ENCODE measurements around the gene RAP1GAP.

RAP1GAP gene

DNA sequence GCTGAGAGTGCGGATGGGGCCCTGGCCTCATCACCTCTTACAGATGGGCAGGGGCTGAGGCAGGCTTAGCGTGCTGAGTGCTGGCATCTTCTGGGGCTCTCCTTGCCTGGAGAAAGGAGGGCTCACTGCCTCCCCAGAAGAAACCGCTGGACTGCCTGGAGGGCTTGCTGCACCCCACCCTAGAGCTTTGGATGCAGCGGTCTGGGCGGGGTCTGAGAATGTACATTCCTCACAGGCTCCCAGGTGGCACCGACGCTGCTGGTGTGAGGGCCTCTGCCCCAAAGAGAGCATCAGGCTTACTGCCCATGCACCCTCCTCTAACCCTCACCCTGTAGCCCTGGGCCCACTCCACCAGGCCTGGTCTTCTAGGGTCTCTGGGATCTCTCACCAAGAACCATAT is 51.1 kb downstream of the RAP1GAP start:
- Histone ChIP-seq H3K9me3 (no peaks in the 10 kb centered on the region), H3K36me3 (replicated peaks) (no peaks in the 10 kb centered on the region), H3K4me3 (no peak overlapping the region), H3K27me3 (ENCODE audit: low read depth) (no peaks in the 10 kb centered on the region), H3K4me1 (no peaks in the 10 kb centered on the region)
- in situ Hi-C loops (cut with MboI; ENCODE audit: low sequenced_read_pairs), result no loop called here
- DNase-seq (ENCODE audit: low spot score in 2 of 2), result no peak

DNA sequence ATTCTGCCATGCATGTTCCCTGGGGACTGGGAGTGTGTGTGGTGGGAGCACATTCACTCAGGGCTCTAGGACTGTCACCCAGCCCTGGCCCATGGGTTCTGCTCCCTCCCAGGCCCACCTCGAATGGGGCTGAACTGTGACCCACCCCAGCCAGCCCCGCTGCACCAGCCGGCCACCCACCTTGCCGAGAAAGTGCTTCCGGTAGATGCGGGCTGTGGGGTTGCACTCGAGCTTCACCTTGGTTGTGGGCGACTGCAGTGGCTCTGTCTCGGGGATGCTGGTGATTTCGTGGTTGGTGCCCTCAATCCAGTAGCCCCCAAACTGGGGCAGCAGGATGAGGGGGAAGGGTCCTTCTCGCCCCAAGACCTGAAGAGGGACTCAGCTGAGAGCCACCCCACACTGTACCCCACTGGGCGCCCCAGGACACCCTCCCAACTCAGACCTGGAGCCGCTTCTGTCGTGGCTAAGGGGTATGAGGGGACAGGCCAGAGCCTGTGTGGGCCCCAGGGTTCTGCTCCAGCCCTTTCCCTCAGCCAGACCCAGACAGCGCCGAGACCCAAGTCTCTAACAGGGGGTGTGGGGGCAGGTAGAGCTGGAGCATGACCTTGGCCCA is 51.9 kb downstream of the RAP1GAP start:
- Histone ChIP-seq H3K4me1 (no peaks in the 10 kb centered on the region), H3K4me3 (no peak overlapping the region), H3K36me3 (replicated peaks) (no peaks in the 10 kb centered on the region), H3K9me3 (no peaks in the 10 kb centered on the region), H3K27me3 (ENCODE audit: low read depth) (no peaks in the 10 kb centered on the region)
- in situ Hi-C loops (cut with MboI; ENCODE audit: low sequenced_read_pairs), result no loop called here
- no peak for DNase-seq (ENCODE audit: low spot score in 2 of 2)

DNA sequence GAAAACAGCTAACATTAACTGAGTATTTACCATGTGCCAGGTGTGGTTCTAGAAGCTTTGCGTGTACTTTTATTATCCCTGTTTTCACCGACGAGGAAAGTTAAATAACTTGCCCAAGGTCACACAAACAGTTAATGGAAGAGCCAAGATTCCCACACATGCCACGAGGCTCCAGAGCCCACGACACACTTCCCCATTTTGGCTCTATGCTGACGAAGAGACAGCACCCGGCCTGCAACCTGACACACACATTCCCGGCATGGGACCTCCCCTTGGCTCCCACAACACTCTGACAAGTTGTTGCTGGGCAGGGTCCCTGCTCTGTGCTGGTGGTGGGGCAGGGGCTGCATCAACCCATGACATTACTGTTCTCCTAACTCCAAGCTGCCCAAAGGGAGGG is 52.8 kb downstream of the RAP1GAP start:
- in situ Hi-C loops (cut with MboI; ENCODE audit: low sequenced_read_pairs), result no loop called here
- H3K4me1 ChIP-seq, result no peaks in the 10 kb centered on the region
- H3K9me3 ChIP-seq, result no peaks in the 10 kb centered on the region
- no peaks in the 10 kb centered on the region for H3K27me3 ChIP-seq (ENCODE audit: low read depth)
- H3K4me3 ChIP-seq, result no peak overlapping the region
- H3K36me3 ChIP-seq (replicated peaks), result no peaks in the 10 kb centered on the region
- DNase-seq (ENCODE audit: low spot score in 2 of 2), result no peak

DNA sequence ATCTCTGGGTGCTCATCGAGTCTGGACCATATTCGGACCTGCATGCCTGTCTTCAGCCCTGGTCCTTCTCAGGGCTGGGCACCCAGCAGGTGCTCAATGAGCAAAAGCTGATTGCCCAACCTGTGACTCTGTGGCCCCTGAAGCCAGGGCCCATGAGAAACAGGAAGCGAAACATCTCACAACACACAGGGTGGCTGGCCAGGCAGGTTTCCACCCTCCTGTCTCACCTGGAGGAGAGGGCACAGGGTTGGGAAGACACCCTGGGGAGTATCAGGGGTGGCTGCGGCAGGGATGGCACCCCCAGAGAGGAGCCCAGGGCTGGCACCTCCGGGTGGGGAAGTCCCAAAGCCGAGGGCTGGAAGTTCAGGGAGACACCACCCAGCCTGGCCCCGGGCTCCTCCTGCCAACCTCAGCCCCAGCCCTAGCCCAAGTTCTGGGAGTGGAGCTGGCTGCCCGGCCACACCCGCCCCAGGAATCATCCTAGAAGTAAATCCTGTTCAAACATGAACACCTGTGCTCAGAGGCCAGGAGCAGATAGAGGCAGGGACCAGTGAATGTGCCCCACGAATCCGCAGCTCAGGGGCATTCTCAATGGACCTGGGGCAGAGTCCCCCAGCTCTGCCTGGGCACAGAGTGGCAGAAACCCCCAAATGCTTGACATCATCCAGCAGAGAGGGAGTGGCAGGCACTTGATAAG is 54.6 kb downstream of the RAP1GAP start:
- H3K36me3 ChIP-seq (replicated peaks), result no peaks in the 10 kb centered on the region

DNA sequence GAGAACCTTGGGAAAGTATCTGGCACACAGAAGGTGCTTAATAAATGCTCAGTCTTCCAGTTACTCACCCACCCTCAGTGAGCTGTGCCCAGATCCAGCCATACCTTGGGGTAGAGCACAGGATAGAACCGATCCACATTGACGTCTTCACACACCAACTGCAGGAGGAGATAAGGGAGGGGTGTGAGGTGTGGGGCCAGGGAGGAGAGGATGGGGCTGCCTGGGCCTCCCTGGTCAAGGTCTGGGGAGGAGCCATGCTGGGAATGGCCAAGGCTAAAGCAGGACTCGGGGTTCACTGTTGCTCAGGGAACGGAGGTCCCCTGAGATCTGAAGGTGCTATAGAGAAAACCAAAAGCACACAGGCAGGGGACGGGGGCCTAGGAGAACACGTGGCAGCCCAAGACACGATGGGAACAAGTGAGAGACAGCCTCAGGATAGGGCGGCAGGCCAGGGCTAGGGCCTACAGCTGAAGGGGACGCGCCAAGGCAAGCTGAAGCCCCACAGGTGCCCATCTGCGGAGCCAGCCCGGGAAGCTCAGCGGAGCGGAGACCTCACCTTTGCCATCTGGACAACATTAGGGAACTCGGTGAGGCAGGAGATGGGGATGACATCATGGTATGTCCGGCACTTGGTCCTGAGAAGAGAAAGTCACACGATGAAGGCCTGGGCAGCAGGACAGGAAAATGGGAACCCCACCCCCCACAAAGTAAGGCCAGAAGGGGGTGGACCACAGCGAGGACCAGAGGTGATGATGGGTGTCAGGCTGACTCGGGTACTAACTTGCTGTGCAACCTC is 55.9 kb downstream of the RAP1GAP start:
- H3K27me3 ChIP-seq (ENCODE audit: low read depth), result no peaks in the 10 kb centered on the region
- H3K4me3 ChIP-seq, result no peak overlapping the region
- no peaks in the 10 kb centered on the region for H3K36me3 ChIP-seq (replicated peaks)
- in situ Hi-C loops (cut with MboI; ENCODE audit: low sequenced_read_pairs), result no loop called here
- H3K4me1 ChIP-seq, result peaks cover under 1% of the 10 kb centered on the region; the same call in 1 of the 2 replicates
- H3K9me3 ChIP-seq, result no peaks in the 10 kb centered on the region
- DNase-seq (ENCODE audit: low spot score in 2 of 2), result no peak

More for the DNA sequence above, 54.6 kb downstream of the RAP1GAP start:
- no peak overlapping the region for H3K4me3 ChIP-seq
- no peaks in the 10 kb centered on the region for H3K27me3 ChIP-seq (ENCODE audit: low read depth)
- in situ Hi-C loops (cut with MboI; ENCODE audit: low sequenced_read_pairs), result no loop called here
- no peaks in the 10 kb centered on the region for H3K4me1 ChIP-seq
- H3K9me3 ChIP-seq, result no peaks in the 10 kb centered on the region
- DNase-seq (ENCODE audit: low spot score in 2 of 2), result no peak

DNA sequence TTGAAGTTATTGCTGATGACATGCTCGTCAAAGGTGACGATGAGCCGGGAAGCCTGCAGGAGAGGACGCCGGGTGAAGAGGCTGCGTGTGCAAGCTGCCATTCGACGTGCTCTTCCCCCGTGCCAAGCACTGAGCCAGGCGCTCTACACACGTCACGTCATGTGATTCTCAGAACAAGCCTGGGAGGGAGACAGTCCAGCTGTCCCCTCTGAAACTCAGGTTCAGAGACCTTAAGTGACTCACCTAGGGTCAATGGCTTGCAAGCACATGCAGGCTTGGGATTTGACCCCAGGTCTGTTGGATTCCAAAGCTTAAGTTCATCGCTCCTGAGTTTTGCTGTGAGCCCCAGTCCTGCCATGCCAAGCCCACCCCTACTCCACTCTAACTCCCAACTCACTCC is 57.1 kb downstream of the RAP1GAP start:
- Histone ChIP-seq H3K36me3 (replicated peaks) (no peaks in the 10 kb centered on the region), H3K4me3 (no peak overlapping the region), H3K27me3 (ENCODE audit: low read depth) (no peaks in the 10 kb centered on the region), H3K4me1 (peaks cover 7% of the 10 kb centered on the region; the same call in 1 of the 2 replicates), H3K9me3 (no peaks in the 10 kb centered on the region)
- in situ Hi-C loops (cut with MboI; ENCODE audit: low sequenced_read_pairs), result no loop called here
- no peak for DNase-seq (ENCODE audit: low spot score in 2 of 2)

DNA sequence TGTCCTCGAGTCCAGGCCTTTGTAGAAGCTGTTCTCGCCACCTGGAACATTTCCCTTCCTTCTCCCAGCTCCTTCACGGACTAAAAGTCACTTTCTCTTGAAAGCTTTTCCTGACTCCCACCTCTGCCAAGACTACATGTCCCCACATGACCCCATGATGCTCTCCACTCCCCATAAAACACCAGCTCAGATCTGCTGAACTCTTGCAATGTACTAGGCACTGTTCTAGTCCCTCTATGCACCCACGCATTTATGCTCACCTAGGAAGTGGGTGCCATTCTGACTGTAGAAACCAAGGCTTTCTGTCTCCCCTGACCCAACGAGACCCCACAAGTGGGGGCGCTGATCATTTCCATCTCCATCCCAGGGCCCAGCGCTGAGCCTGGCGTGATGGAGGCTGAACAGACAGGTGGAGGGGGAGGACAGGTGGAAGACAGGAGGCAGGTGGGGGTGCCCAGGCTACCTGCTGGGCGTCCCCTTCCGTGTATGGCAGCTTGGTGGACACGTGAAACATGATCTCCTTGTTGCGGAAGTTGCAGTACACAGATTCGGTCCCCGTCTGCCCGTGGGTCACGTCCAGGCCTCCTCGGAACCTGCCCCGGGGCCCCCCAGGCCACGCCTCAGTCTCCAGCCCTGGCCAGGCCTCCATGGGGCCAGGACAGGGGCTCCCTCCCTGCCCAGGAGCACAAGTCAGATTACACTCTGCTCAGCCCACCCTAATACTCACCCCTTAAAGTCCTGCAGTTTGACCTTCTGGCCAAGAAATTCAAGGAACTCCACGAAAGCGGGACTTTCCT is 58.0 kb downstream of the RAP1GAP start:
- H3K4me1 ChIP-seq, result peaks cover 7% of the 10 kb centered on the region; the same call in 1 of the 2 replicates
- in situ Hi-C loops (cut with MboI; ENCODE audit: low sequenced_read_pairs), result no loop called here

DNA sequence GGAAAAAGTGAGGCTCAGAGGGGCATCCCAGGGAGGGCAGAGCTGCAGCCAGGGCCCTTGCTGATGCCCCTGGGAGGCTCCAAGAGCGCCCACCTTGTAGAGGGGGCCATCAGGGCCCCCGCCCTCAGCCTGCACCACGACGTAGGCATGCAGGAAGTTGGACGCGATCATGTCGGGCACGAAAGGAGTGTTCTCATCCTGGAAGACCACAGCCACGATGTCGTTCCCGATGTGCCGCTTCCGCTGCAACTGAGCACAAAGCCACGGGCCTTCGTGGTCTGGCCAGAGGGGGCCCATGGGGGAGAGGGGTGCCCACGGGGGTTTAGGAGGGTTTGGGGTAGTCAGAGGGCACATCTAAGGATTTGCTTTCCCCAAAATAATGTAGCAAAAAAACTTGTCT is 59.1 kb downstream of the RAP1GAP start:
- Histone ChIP-seq H3K4me3 (no peak overlapping the region), H3K9me3 (no peaks in the 10 kb centered on the region), H3K36me3 (replicated peaks) (no peaks in the 10 kb centered on the region), H3K4me1 (peaks cover 7% of the 10 kb centered on the region; the same call in 1 of the 2 replicates), H3K27me3 (ENCODE audit: low read depth) (no peaks in the 10 kb centered on the region)
- DNase-seq (ENCODE audit: low spot score in 2 of 2), result no peak
- in situ Hi-C loops (cut with MboI; ENCODE audit: low sequenced_read_pairs), result no loop called here

More for the DNA sequence above, 58.0 kb downstream of the RAP1GAP start:
- no peaks in the 10 kb centered on the region for H3K36me3 ChIP-seq (replicated peaks)
- no peak overlapping the region for H3K4me3 ChIP-seq
- no peak for DNase-seq (ENCODE audit: low spot score in 2 of 2)
- no peaks in the 10 kb centered on the region for H3K27me3 ChIP-seq (ENCODE audit: low read depth)
- H3K9me3 ChIP-seq, result no peaks in the 10 kb centered on the region

DNA sequence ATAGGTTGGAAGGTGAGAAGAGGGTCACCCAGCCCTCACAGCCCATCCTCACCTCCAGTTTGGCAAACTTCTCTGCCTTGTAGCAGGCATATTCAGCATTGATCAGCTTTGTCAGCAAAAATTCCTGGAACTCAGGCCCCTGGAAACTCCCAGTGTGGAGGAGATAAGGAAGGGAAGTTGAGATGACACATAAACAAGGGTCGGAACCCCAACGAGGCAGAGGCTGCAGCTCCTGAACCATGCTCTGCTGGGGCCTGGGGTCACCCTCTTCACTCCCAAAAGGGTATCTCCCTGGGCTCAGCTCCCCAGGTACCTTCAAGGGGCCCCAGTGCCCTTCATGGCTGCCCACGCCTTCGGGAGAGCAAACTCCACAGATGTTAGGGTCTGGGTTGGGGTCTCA is 60.4 kb downstream of the RAP1GAP start:
- H3K4me1 ChIP-seq, result peaks cover 7% of the 10 kb centered on the region; the same call in 1 of the 2 replicates
- H3K9me3 ChIP-seq, result no peaks in the 10 kb centered on the region
- H3K27me3 ChIP-seq (ENCODE audit: low read depth), result no peaks in the 10 kb centered on the region
- in situ Hi-C loops (cut with MboI; ENCODE audit: low sequenced_read_pairs), result no loop called here
- H3K36me3 ChIP-seq (replicated peaks), result no peaks in the 10 kb centered on the region
- DNase-seq (ENCODE audit: low spot score in 2 of 2), result no peak
- no peak overlapping the region for H3K4me3 ChIP-seq

DNA sequence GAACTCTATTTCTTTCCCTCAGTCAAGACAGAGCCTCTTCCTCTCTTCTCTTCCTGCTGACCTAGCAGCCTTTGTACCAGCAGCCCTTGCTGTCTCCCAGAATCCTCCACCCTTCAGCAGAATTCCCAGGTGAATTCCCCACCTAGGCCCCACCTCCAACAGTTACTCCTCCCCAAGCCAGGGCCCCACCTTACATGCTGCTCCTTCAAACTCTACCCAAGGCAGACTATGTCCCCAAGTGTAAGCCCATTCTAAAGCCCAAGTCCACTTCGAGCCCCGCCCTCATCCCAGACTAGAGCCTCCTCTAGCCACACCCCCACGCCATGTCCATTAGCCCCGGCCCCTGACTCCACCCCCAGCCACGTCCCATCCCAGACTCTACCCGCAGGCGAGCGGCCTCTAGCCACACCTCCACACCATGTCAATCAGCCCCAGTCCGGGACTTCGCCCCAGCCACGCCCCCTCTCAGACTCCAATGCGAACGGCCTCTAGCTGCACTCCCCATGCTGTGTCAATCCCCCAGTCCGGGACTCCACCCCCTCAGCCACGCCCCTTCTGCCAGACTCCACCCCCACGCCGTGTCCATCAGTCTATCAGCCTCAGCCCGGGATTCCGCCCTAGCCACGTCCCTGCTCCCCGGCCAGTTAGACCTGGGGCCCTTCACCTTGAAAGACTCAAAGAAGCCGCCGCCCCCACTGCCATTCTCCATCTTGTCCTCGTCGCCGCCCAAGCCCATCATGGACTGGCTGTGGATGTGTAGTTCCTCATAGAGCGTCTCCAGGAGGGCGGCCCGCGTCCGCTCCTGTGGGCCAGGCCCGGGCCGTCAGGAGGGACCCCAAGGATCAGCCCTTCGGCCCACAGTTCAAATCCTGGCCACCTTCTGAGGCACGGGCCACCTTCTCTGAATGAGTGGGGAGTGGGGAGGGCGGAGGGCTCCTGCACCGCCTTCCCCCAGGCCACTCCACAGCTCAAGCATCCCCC is 61.3 kb downstream of the RAP1GAP start:
- no peak overlapping the region for H3K4me3 ChIP-seq
- no peaks in the 10 kb centered on the region for H3K36me3 ChIP-seq (replicated peaks)
- in situ Hi-C loops (cut with MboI; ENCODE audit: low sequenced_read_pairs), result no loop called here
- no peaks in the 10 kb centered on the region for H3K27me3 ChIP-seq (ENCODE audit: low read depth)
- no peaks in the 10 kb centered on the region for H3K9me3 ChIP-seq
- H3K4me1 ChIP-seq, result peaks cover 7% of the 10 kb centered on the region; the same call in 1 of the 2 replicates
- peak; percentile 91 to 100 for DNase-seq (ENCODE audit: low spot score in 2 of 2)

DNA sequence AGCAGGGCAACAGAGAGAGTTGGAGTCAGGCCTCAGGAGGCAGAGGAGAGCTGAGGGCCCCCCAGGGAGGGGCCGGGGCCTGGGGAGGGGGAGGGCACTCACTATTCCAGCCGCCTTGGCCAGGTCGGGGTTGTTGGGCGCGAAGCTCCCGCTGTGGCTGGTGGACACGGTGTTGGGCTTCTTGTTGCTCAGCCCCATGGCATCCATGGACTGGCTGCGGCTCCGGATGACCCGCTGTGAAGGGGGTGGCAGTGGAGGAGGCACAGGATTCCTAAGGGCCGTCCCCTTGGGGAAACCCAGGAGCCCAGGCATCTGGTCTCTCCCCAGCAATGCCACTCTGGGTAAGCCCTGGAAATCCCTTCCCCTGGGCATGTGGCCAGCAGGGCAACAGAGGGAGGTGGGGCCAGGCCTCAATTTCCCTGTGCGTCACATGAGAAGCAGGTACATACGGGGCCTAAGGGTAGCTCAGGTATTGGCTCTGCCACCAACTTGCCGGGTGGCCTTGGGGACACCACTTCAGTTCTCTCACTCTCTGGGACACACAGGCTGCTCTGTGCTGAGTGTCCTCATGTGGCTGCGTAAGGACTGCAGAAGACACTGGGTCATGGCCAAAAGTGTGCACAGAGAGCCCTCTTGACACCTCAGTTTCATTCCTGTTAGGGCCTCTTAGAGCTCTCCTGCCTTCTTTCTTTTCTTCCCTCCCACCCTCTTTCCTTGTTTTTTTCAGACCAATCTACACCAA is 63.0 kb downstream of the RAP1GAP start:
- Histone ChIP-seq H3K9me3 (no peaks in the 10 kb centered on the region), H3K36me3 (replicated peaks) (no peaks in the 10 kb centered on the region), H3K27me3 (ENCODE audit: low read depth) (no peaks in the 10 kb centered on the region), H3K4me1 (peaks cover 7% of the 10 kb centered on the region; the same call in 1 of the 2 replicates), H3K4me3 (no peak overlapping the region)
- no peak for DNase-seq (ENCODE audit: low spot score in 2 of 2)
- in situ Hi-C loops (cut with MboI; ENCODE audit: low sequenced_read_pairs), result no loop called here
